Thyroid gland (tissue), 4 donors: ENCODE data around the gene TST.

Source experiments
- CTCF ChIP-seq, 6 experiments: fragments of 200-600 bp in 3 of 6; fragments of 450-650 bp in 3 of 6; sonication (generic) in 3 of 6; IDR thresholded peaks; one replicate each; pipeline ENCODE4 v1.5.1; 2016 to 2019; ENCODE audit warnings: antibody characterized with exemption in 6 of 6, mild to moderate bottlenecking in 2 of 6, inconsistent platforms in 1 of 6, moderate library complexity in 1 of 6
- POLR2A ChIP-seq, 2 donors: fragments of 450-650 bp; IDR thresholded peaks; one replicate each; pipeline ENCODE4 v1.6.1; 2017; ENCODE audit warnings: antibody characterized with exemption in 2 of 2, mild to moderate bottlenecking in 2 of 2, moderate library complexity in 1 of 2

GRCh38 chr22:37025500-37026070, 6.3 kb upstream of the TST start:
- TF ChIP-seq CTCF (IDR thresholded peaks at IDR 0.05) (no peak), POLR2A (IDR thresholded peaks at IDR 0.05) (no peak)
